PFSK-1 (cell line): ENCODE results near the gene ERCC1.

Source experiments
- REST ChIP-seq, 2 experiments: IDR thresholded peaks; 2 replicates each; pipeline versions ENCODE4 v1.6.1 to v1.8.0; 2011 to 2012; ENCODE audit warnings: low read depth in 2 of 2, low read length in 2 of 2, control low read depth in 1 of 2, inconsistent platforms in 1 of 2, mild to moderate bottlenecking in 1 of 2, moderate library complexity in 1 of 2; ENCODE audit not compliant: insufficient read depth in 1 of 2
- TAF1 ChIP-seq: IDR thresholded peaks from 2 replicates; pipeline ENCODE4 v1.6.1; 2012; ENCODE audit warnings: low read length, control low read depth, borderline replicate concordance; ENCODE audit not compliant: insufficient read depth

- TF ChIP-seq REST (IDR thresholded peaks at IDR 0.05; ENCODE audit: insufficient read depth in 1 of 2, low read depth in 2 of 2, low read length in 2 of 2) (no peak), TAF1 (no peak)
These were observed 55.6 kb downstream of the ERCC1 start for GRCh38 chr19:45368127-45368526.
